HepG2 (cell line): Measurements from ENCODE around the gene GADD45GIP1. TPM values are rescaled to one million over a fixed set of nuclear protein-coding genes. Genes with fewer than 3 reads are reported as not detected.

Experiments used
- CENPBD1 ChIP-seq: sonication (generic); formaldehyde crosslinking; IDR thresholded peaks from 2 replicates; pipeline ENCODE4 v1.8.0; 2022; ENCODE audit warnings: missing genetic modification reagents, low read depth, mild to moderate bottlenecking, borderline replicate concordance
- KLF12 ChIP-seq: sonication (generic); formaldehyde crosslinking; IDR thresholded peaks from 2 replicates; pipeline ENCODE4 v1.4.0; 2020; ENCODE audit warnings: missing genetic modification reagents, borderline replicate concordance
- POLR2AphosphoS2 ChIP-seq: IDR thresholded peaks from 2 replicates; pipeline ENCODE4 v1.6.1; 2011; ENCODE audit warnings: low read depth, low read length, improper control_type of control experiment
- REL ChIP-seq: sonication (generic); formaldehyde crosslinking; conservative IDR thresholded peaks from 2 replicates; pipeline ENCODE4 v1.8.0; 2022; ENCODE audit warnings: mild to moderate bottlenecking, missing genetic modification reagents, moderate library complexity
- REST ChIP-seq, 2 experiments: IDR thresholded peaks; 2 replicates each; pipeline ENCODE4 v1.6.1; 2011 to 2012; ENCODE audit warnings: low read length in 2 of 2, borderline replicate concordance in 1 of 2, low read depth in 1 of 2, mild to moderate bottlenecking in 1 of 2, moderate library complexity in 1 of 2
- SMAD1 ChIP-seq: sonication (generic); formaldehyde crosslinking; IDR thresholded peaks from 2 replicates; pipeline ENCODE4 v1.4.0; 2020; ENCODE audit warnings: missing genetic modification reagents, low read depth, mild to moderate bottlenecking, borderline replicate concordance
- TAF1 ChIP-seq: sonication (generic); formaldehyde crosslinking; IDR thresholded peaks from 2 replicates; pipeline ENCODE4 v1.4.0; 2020; ENCODE audit warnings: missing genetic modification reagents
- ZFP91 ChIP-seq: sonication (generic); formaldehyde crosslinking; IDR thresholded peaks from 2 replicates; pipeline ENCODE4 v1.9.0; 2022; ENCODE audit warnings: missing genetic modification reagents, mild to moderate bottlenecking, borderline replicate concordance
- ZKSCAN8 ChIP-seq: IDR thresholded peaks from 2 replicates; pipeline ENCODE4 v1.6.1; 2016; ENCODE audit warnings: borderline replicate concordance, missing genetic modification reagents, missing compliant biosample characterization
- ZNF276 ChIP-seq: sonication (generic); formaldehyde crosslinking; IDR thresholded peaks from 2 replicates; pipeline ENCODE4 v1.4.0; 2020; ENCODE audit warnings: mild to moderate bottlenecking, low read depth, missing genetic modification reagents
- ZNF552 ChIP-seq: sonication (generic); formaldehyde crosslinking; IDR thresholded peaks from 2 replicates; pipeline ENCODE4 v1.9.0; 2022; ENCODE audit warnings: missing genetic modification reagents, mild to moderate bottlenecking, borderline replicate concordance
- ZNF646 ChIP-seq: sonication (generic); formaldehyde crosslinking; IDR thresholded peaks from 2 replicates; pipeline ENCODE4 v1.9.0; 2021; ENCODE audit warnings: mild to moderate bottlenecking, missing genetic modification reagents
- polyA plus RNA-seq, 8 experiments: library from polyadenylated mRNA; depleted of rRNA in 3 of 8; stranded (reverse) in 7 of 8; unstranded in 1 of 8; fragments of >200 nt; fragmentation: Illumina TruSeq in 4 of 8; extraction: Trizol in 4 of 8; gene quantifications; 2 replicates each; pipeline versions ENCODE4 v1.2.1 to v1.2.3, GENCODE V29; 2011 to 2016; ENCODE audit warnings: low read depth in 4 of 8, missing spikeins in 1 of 8, mixed read lengths in 1 of 8; ENCODE audit not compliant: insufficient read depth in 1 of 8
- total RNA-seq, 5 experiments: library from RNA; depleted of rRNA; stranded (reverse); fragments of >200 nt; fragmentation: Illumina TruSeq; extraction: Trizol; gene quantifications; 2 replicates each; pipeline ENCODE4 v1.2.3, GENCODE V29; 2016; ENCODE audit warnings: low read depth in 1 of 5

GADD45GIP1 gene
- total and polyA plus RNA-seq, 2 of the 13 experiments (the other 11 are each of a cell fraction or from before 2014, with no cell fraction given), result 24.6 to 30.7 TPM

GRCh38 chr19:12937927-12938778, 18.9 kb downstream of the GADD45GIP1 start, which contains the start of gene CALR (continued):
- TF ChIP-seq ZNF646 (CRISPR knock-in tag) (no peak), ZFP91 (CRISPR knock-in tag) (peak; percentile 99), POLR2AphosphoS2 (peak; percentile 76; the same call in 1 of the 2 replicates), ZNF276 (CRISPR knock-in tag) (peak; percentile 51; the same call in 1 of the 2 replicates), TAF1 (CRISPR knock-in tag) (peak; percentile 97), REL (CRISPR knock-in tag) (0 out of 2 replicates have a peak, but pooled peaks have one; percentile 37), KLF12 (CRISPR knock-in tag) (peak; percentile 84; the same call in 1 of the 2 replicates), ZNF552 (0 out of 2 replicates have a peak, but pooled peaks have one; percentile 69), ZKSCAN8 (CRISPR knock-in tag) (no peak), CENPBD1 (CRISPR knock-in tag) (no peak; the same call in 1 of the 2 replicates), SMAD1 (CRISPR knock-in tag) (no peak), REST (IDR thresholded peaks at IDR 0.05; ENCODE audit: borderline replicate concordance in 1 of 2, low read depth in 1 of 2, low read length in 2 of 2) (peak in 1 of 2 experiments; percentile 68; a peak in 1 of 4 replicates)
